Gastrocnemius medialis (tissue), 4 donors: Measurements from ENCODE around the gene HLA-DOB. TPM values are rescaled to one million over a fixed set of nuclear protein-coding genes. Genes with fewer than 3 reads are reported as not detected.

ENCODE experiments used
- ATAC-seq, 2 donors: fragments of 150-250 bp; one replicate each; pipeline ENCODE4 v1.9.1; 2016
- DNase-seq, 2 donors: peaks; one replicate each; pipeline ENCODE4 v3.0.0-alpha.2; 2019
- H3K27ac ChIP-seq, 4 donors: fragments of 200-600 bp; sonication (generic); 1 replicate in 1 of 4; 2 replicates in 3 of 4; pipeline ENCODE4 v1.5.1; 2016 to 2018; ENCODE audit warnings: mild to moderate bottlenecking in 2 of 4, moderate library complexity in 1 of 4
- H3K27me3 ChIP-seq, 3 donors: fragments of 200-600 bp; sonication (generic) in 2 of 3; 1 replicate in 1 of 3; 2 replicates in 2 of 3; pipeline versions ENCODE4 v1.5.1 to v1.6.0; 2016 to 2019; ENCODE audit warnings: mild to moderate bottlenecking in 1 of 3, moderate library complexity in 1 of 3
- H3K36me3 ChIP-seq, 2 donors: fragments of 200-600 bp; sonication (generic) in 1 of 2; one replicate each; pipeline ENCODE4 v1.5.1; 2017 to 2018
- H3K4me1 ChIP-seq, 2 donors: fragments of 200-600 bp; sonication (generic) in 1 of 2; one replicate each; pipeline ENCODE4 v1.5.1; 2016 to 2017; ENCODE audit warnings: mild to moderate bottlenecking in 2 of 2
- H3K4me3 ChIP-seq, 4 donors: fragments of 200-600 bp; sonication (generic) in 3 of 4; 1 replicate in 1 of 4; 2 replicates in 3 of 4; pipeline ENCODE4 v1.5.1; 2016 to 2019; ENCODE audit warnings: mild to moderate bottlenecking in 2 of 4
- H3K9me3 ChIP-seq, 3 donors: fragments of 200-600 bp; sonication (generic) in 2 of 3; 1 replicate in 1 of 3; 2 replicates in 2 of 3; pipeline ENCODE4 v1.5.1; 2016 to 2019
- POLR2A ChIP-seq, 2 donors: fragments of 450-650 bp; IDR thresholded peaks; one replicate each; pipeline ENCODE4 v1.6.1; 2017; ENCODE audit warnings: antibody characterized with exemption in 2 of 2, mild to moderate bottlenecking in 2 of 2, moderate library complexity in 2 of 2
- in situ Hi-C, 4 donors: fragments of 200-750 bp; cut with MboI; loops; one replicate each; pipeline versions ENCODE4 v1.15.0 to v1.8.0; 2017; ENCODE audit warnings: low sequenced_read_pairs in 4 of 4
- intact Hi-C: fragments of 100-400 bp; cut with DNase I; formaldehyde crosslinking; loops from one replicate; pipeline ENCODE4 v1.15.1; 2023; ENCODE audit warnings: low total_unique reads
- total RNA-seq, 4 donors: library from RNA; depleted of rRNA; stranded (reverse); fragments of >200 nt; gene quantifications; one replicate each; pipeline versions ENCODE4 v1.1.0 to v1.2.3, GENCODE V29; 2016
- TF ChIP-seq, protein P1 (sequence below), 5 experiments: fragments of 450-650 bp in 3 of 5; fragments of 200-600 bp in 2 of 5; sonication (generic) in 2 of 5; IDR thresholded peaks in 4 of 5; conservative IDR thresholded peaks in 1 of 5; 1 replicate in 4 of 5; 2 replicates in 1 of 5; pipeline ENCODE4 v1.5.1; 2016 to 2019; ENCODE audit warnings: antibody characterized with exemption in 5 of 5, mild to moderate bottlenecking in 3 of 5, moderate library complexity in 3 of 5

HLA-DOB gene
- total RNA-seq, 4 donors from 2014 or later = 0.22 to 0.72 (median 0.36) TPM; not detected in 1

DNA sequence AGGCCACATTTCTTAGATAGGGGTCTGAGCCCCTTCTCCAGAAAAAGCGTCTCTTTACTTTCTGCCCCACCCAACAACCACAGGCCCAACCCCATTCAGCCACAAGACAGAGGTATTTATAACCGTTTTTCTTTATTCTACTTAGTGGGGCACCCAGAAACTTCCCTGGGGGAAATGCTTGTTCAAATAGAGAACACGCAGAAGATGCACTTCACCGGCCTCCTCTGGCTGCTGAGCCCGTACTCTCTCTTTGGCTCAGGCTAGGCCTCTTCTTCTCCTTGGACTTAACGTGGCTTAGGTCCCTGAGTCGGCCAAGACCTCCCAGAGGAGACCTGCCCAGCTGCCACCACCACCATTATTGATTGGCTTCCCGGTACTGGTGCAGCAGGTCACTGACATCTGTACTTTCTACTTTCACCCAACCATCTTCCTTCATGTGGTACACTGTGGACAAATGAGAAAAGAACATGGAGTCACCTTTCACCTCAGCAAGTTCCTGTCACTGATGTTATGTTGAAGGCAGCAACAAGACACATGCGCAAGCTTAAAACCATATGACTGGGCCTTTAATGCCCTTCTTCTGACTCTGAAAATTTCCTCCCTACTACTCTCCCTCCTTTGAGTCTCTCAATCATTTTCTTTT, 23.9 kb upstream of the HLA-DOB start:
- Histone ChIP-seq H3K27me3 (no peaks in the 10 kb centered on the region), H3K27ac (peak overlapping the region in 1 of 4 donors; percentile 90), H3K4me3 (no peak overlapping the region), H3K4me1 (peaks cover 10 to 17% of the 10 kb centered on the region in 2 donors), H3K9me3 (no peaks in the 10 kb centered on the region), H3K36me3 (peaks cover 0 to 14% of the 10 kb centered on the region in 2 donors)
- in situ Hi-C loops (no loop called here), intact Hi-C loops (no loop called here)
- DNase-seq (no peak), ATAC-seq (no peak)
- no peak for TF ChIP-seq POLR2A (IDR thresholded peaks at IDR 0.05)
- TF ChIP-seq, protein P1, sequence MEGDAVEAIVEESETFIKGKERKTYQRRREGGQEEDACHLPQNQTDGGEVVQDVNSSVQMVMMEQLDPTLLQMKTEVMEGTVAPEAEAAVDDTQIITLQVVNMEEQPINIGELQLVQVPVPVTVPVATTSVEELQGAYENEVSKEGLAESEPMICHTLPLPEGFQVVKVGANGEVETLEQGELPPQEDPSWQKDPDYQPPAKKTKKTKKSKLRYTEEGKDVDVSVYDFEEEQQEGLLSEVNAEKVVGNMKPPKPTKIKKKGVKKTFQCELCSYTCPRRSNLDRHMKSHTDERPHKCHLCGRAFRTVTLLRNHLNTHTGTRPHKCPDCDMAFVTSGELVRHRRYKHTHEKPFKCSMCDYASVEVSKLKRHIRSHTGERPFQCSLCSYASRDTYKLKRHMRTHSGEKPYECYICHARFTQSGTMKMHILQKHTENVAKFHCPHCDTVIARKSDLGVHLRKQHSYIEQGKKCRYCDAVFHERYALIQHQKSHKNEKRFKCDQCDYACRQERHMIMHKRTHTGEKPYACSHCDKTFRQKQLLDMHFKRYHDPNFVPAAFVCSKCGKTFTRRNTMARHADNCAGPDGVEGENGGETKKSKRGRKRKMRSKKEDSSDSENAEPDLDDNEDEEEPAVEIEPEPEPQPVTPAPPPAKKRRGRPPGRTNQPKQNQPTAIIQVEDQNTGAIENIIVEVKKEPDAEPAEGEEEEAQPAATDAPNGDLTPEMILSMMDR (IDR thresholded peaks at IDR 0.05 in 4 of 5, conservative IDR thresholded peaks at IDR 0.05 in 1 of 5) = no peak

DNA sequence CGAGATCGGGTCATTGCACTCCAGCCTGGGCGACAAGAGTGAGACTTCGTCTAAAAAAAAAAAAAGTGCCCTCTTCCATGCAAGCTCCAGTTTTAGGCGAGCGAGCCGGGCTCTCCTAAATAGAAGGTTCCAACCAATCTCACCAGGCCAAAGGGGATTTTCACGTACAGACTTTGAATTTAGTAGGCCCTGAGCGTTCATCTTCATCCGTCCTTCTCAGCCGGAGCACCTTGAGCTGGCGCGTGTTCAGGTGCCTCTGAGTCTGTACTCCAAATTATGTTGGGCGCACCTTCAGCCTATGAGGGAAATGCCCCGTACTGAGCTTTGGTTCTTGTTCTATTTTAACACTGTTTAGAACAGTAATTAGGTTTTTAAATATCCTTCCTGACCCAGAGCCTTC, 22.6 kb upstream of the HLA-DOB start:
- H3K4me3 ChIP-seq = no peak overlapping the region
- DNase-seq = no peak
- peaks cover 0 to 6% of the 10 kb centered on the region in 2 donors for H3K36me3 ChIP-seq
- ATAC-seq = no peak
- TF ChIP-seq, protein P1 (IDR thresholded peaks at IDR 0.05 in 4 of 5, conservative IDR thresholded peaks at IDR 0.05 in 1 of 5) = no peak
- no peak for TF ChIP-seq POLR2A (IDR thresholded peaks at IDR 0.05)
- H3K9me3 ChIP-seq = no peaks in the 10 kb centered on the region
- intact Hi-C loops (no loop called here), in situ Hi-C loops (no loop called here)
- peak overlapping the region; percentile 84 to 90 (median 90) for H3K27ac ChIP-seq
- H3K4me1 ChIP-seq = peaks cover 7 to 14% of the 10 kb centered on the region in 2 donors
- H3K27me3 ChIP-seq = no peaks in the 10 kb centered on the region

DNA sequence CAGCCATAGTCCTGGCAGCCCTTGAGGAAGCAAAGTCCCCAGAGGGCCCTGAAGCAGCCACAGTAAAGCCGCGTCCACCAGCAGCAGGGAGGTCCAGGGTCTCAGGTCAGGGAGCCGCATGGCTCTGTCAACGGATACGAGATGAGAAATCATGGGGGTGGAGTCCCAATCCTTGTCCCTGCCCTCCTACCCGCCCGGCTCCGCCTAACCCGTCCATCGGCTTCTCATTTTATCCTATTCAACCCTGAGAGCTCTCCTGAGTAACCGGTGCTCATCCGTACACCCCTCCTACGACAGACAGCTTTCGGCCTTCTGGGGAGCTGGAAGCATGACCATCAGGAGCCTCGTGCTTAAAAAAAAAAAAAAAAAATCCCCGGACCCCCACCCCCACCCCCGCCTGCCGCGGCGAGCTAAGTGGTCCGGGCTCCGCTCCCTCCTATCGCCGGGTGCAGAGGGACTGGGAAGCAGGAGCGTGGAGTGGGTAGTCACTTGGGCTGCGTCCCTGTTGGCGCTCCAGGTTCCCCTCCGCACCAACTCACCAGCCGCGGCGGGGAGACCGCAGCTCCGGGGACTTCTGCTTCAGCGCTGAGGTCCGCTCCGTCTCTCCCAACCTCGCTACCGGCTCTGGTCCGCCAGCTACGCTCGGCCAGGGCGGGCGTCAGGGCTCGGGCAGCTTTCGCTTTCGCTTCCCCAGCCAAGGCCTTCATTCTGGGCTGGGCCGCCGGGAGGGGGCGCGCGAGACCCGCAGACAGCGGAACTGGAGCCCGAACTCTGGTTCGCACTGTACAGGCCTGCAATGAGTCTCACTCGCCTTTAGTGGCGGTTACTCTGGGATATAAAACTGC, 21.5 kb upstream of the HLA-DOB start, which contains the start of gene TAP2:
TSS of gene TAP2 (minus strand) at position 626 of the 845 bp plus-strand sequence. CDS start at position 120, 506 bp downstream.
- intact Hi-C loops = loop anchor here (1.0 kb wide), 2 partner anchors 16 to 30 kb away; partner anchors contain the start of gene PSMB9

DNA sequence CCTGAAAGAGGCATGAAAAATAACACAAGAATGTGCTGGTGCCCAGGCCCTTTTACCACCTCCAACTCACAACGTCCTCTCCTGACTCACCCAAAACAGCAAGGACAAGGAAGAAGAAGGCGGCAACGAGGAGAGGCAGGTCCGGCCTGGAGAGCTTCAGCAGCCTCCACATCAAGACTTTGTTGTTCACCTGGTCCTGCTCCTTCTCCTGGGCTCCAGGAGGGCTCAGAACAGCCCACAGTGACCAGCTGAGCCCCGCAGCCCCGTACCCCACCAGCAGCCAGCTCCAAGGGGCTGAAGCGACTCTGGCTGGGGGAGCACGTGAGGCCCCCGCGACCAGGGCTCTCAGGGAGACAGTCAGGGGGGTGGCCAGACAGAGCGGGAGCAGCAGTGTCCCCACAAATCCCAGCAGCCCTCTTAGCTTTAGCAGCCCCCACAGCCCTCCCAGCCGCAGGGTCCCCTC, 20.9 kb upstream of the HLA-DOB start:
- peaks cover 7% of the 10 kb centered on the region in 2 donors for H3K4me1 ChIP-seq
- ATAC-seq (no peak), DNase-seq (no peak)
- H3K36me3 ChIP-seq = peaks cover 0 to 6% of the 10 kb centered on the region in 2 donors
- in situ Hi-C loops (no loop called here), intact Hi-C loops (loop anchor here (1.0 kb wide), 2 partner anchors 17 to 31 kb away; partner anchors contain the start of gene PSMB9)
- TF ChIP-seq, protein P1 (IDR thresholded peaks at IDR 0.05 in 4 of 5, conservative IDR thresholded peaks at IDR 0.05 in 1 of 5) = no peak
- no peak for TF ChIP-seq POLR2A (IDR thresholded peaks at IDR 0.05)
- H3K9me3 ChIP-seq = no peaks in the 10 kb centered on the region
- no peaks in the 10 kb centered on the region for H3K27me3 ChIP-seq
- H3K27ac ChIP-seq = peak overlapping the region; percentile 84 to 90 (median 90)
- peak overlapping the region; percentile 66 to 86 (median 80) for H3K4me3 ChIP-seq

More for the DNA sequence above, 21.5 kb upstream of the HLA-DOB start, which contains the start of gene TAP2:
- Histone ChIP-seq H3K27ac (peak within 1 kb of the TSS; percentile 84 to 90 (median 90)), H3K4me3 (peak within 1 kb of the TSS; percentile 66 to 86 (median 80)), H3K9me3 (no peaks in the 10 kb centered on the region), H3K36me3 (peaks cover 0 to 6% of the 10 kb centered on the region in 2 donors), H3K27me3 (no peaks in the 10 kb centered on the region), H3K4me1 (peaks cover 7% of the 10 kb centered on the region in 2 donors)
- ATAC-seq (peak; percentile 91 to 95), DNase-seq (peak; percentile 87 to 92)
- in situ Hi-C loops = no loop called here
- TF ChIP-seq POLR2A (IDR thresholded peaks at IDR 0.05) = peak; percentile 24 to 44
- TF ChIP-seq, protein P1 (IDR thresholded peaks at IDR 0.05 in 4 of 5, conservative IDR thresholded peaks at IDR 0.05 in 1 of 5) = peak; percentile 97 to 98 (median 98)
